ENCODE measurements around the gene HOXA13. TPM values are rescaled to one million over a fixed set of nuclear protein-coding genes. Genes with fewer than 3 reads are reported as not detected.

The HOXA13 gene
- total and polyA plus RNA-seq, 2 donors (not counting 1 experiment from before 2014, with no cell fraction given): not detected

- Mint-ChIP-seq H3K4me1 (peaks cover 25% of the 10 kb centered on the region), H3K9me3 (ENCODE audit: insufficient read depth) (no peaks in the 10 kb centered on the region), H3K4me3 (no peak overlapping the region), H3K27me3 (peaks cover 65% of the 10 kb centered on the region), H3K27ac (peak overlapping the region; percentile 71)
- H2AFZ ChIP-seq (ENCODE audit: insufficient read depth, low read depth, low read length, poor library complexity, severe bottlenecking): no peak overlapping the region
- H4K20me1 ChIP-seq (ENCODE audit: control insufficient read depth, insufficient read depth, low read length, poor library complexity, severe bottlenecking): peaks cover 12% of the 10 kb centered on the region
- no peaks in the 10 kb centered on the region for H3K79me2 ChIP-seq (ENCODE audit: control insufficient read depth, insufficient read depth, low read length)
- ChIA-PET CTCF (interaction anchor here (0.9 kb wide), 2 partner anchors 9 to 1313 kb away, joined by 3 read pairs; no protein-coding TSS in a partner anchor), POLR2A (no interaction called here)
- H3K4me1 ChIP-seq (ENCODE audit: control insufficient read depth in 2 of 2, insufficient read depth in 2 of 2, low read length in 2 of 2): peaks cover 43 to 64% of the 10 kb centered on the region in 2 donors
- no peak for DNase-seq
- peaks cover 0 to 88% (median 27%) of the 10 kb centered on the region in 3 donors for H3K9me3 ChIP-seq (ENCODE audit: control extremely low read depth in 1 of 3, control insufficient read depth in 2 of 3, insufficient read depth in 1 of 3, low read length in 2 of 3)
- H3K9ac ChIP-seq (ENCODE audit: low read length): no peak overlapping the region
- 23% methylated on average over 3 of the region's 4 CpGs for WGBS (ENCODE audit: insufficient coverage)
- no peak overlapping the region for H3K4me2 ChIP-seq (replicated peaks; ENCODE audit: low read depth, low read length, poor library complexity, severe bottlenecking)
- no peak overlapping the region for H3K27ac ChIP-seq (ENCODE audit: low read length in 2 of 2)
- no peak for TF ChIP-seq EZH2 (IDR thresholded peaks at IDR 0.05; ENCODE audit: borderline replicate concordance, insufficient read depth, low read depth, low read length, poor library complexity, severe bottlenecking)
- no peak for TF ChIP-seq CTCF (IDR thresholded peaks at IDR 0.05)
- ATAC-seq (ENCODE audit: low read depth): no peak
- H3K27me3 ChIP-seq (replicated peaks in 1 of 4; ENCODE audit: control extremely low read depth in 1 of 4, control insufficient read depth in 3 of 4, insufficient read depth in 4 of 4, low read length in 3 of 4): peaks cover 0 to 99% (median 87%) of the 10 kb centered on the region in 4 experiments
- intact Hi-C loops (cut with micrococcal nuclease): loop anchor here (10.0 kb wide), 2 partner anchors 893 to 973 kb away; no protein-coding TSS in a partner anchor
- H3K4me3 ChIP-seq (ENCODE audit: control extremely low read depth in 1 of 5, extremely low read depth in 1 of 5, insufficient read depth in 1 of 5, low read depth in 2 of 5, low read length in 4 of 5): no peak overlapping the region
- no peaks in the 10 kb centered on the region for H3K36me3 ChIP-seq (replicated peaks in 1 of 2; ENCODE audit: control extremely low read depth in 1 of 2, control insufficient read depth in 1 of 2, extremely low read depth in 1 of 2, insufficient read depth in 2 of 2, low read length in 1 of 2)
These were observed 32.0 kb downstream of the HOXA13 start for GRCh38 chr7:27167916-27168264.
